Activated naive CD4-positive, alpha-beta T cell treated with anti-CD3 and anti-CD28 coated beads, Interleukin-2, amount 50 U/mL, for 24 hours (primary cell): ENCODE results near the gene PAX5.

Experiments
- H3K27ac Mint-ChIP-seq: one replicate; pipeline ENCODE4 v1.8.0; 2021; ENCODE audit warnings: mild to moderate bottlenecking, mixed read lengths
- H3K27me3 Mint-ChIP-seq: one replicate; pipeline ENCODE4 v1.8.0; 2021; ENCODE audit warnings: mixed read lengths
- H3K36me3 Mint-ChIP-seq: one replicate; pipeline ENCODE4 v1.8.0; 2021; ENCODE audit warnings: mixed read lengths
- H3K4me1 Mint-ChIP-seq: one replicate; pipeline ENCODE4 v1.8.0; 2021; ENCODE audit warnings: mixed read lengths
- H3K4me3 Mint-ChIP-seq: one replicate; pipeline ENCODE4 v1.8.0; 2021; ENCODE audit warnings: mild to moderate bottlenecking, mixed read lengths
- H3K9me3 Mint-ChIP-seq: one replicate; pipeline ENCODE4 v1.8.0; 2021; ENCODE audit warnings: mixed read lengths

The PAX5 gene

GRCh38 chr9:36818242-36818938 is 215.7 kb downstream of the PAX5 start:
- H3K27me3 Mint-ChIP-seq: peaks cover 22% of the 10 kb centered on the region
- peaks cover 4% of the 10 kb centered on the region for H3K4me1 Mint-ChIP-seq
- H3K4me3 Mint-ChIP-seq: no peak overlapping the region
- no peaks in the 10 kb centered on the region for H3K9me3 Mint-ChIP-seq
- peaks cover 1% of the 10 kb centered on the region for H3K36me3 Mint-ChIP-seq
- peak overlapping the region; percentile 75 for H3K27ac Mint-ChIP-seq

GRCh38 chr9:36817160-36817834 is 216.8 kb downstream of the PAX5 start:
- H3K4me3 Mint-ChIP-seq: no peak overlapping the region
- no peak overlapping the region for H3K27ac Mint-ChIP-seq
- H3K9me3 Mint-ChIP-seq: no peaks in the 10 kb centered on the region
- H3K4me1 Mint-ChIP-seq: peaks cover 4% of the 10 kb centered on the region
- H3K36me3 Mint-ChIP-seq: peaks cover 1% of the 10 kb centered on the region
- H3K27me3 Mint-ChIP-seq: peaks cover 22% of the 10 kb centered on the region

GRCh38 chr9:36816371-36816770 is 217.7 kb downstream of the PAX5 start:
- H3K27ac Mint-ChIP-seq: no peak overlapping the region
- peaks cover 25% of the 10 kb centered on the region for H3K27me3 Mint-ChIP-seq
- H3K9me3 Mint-ChIP-seq: no peaks in the 10 kb centered on the region
- H3K4me3 Mint-ChIP-seq: no peak overlapping the region
- H3K4me1 Mint-ChIP-seq: peaks cover 4% of the 10 kb centered on the region
- H3K36me3 Mint-ChIP-seq: peaks cover 1% of the 10 kb centered on the region

DNA sequence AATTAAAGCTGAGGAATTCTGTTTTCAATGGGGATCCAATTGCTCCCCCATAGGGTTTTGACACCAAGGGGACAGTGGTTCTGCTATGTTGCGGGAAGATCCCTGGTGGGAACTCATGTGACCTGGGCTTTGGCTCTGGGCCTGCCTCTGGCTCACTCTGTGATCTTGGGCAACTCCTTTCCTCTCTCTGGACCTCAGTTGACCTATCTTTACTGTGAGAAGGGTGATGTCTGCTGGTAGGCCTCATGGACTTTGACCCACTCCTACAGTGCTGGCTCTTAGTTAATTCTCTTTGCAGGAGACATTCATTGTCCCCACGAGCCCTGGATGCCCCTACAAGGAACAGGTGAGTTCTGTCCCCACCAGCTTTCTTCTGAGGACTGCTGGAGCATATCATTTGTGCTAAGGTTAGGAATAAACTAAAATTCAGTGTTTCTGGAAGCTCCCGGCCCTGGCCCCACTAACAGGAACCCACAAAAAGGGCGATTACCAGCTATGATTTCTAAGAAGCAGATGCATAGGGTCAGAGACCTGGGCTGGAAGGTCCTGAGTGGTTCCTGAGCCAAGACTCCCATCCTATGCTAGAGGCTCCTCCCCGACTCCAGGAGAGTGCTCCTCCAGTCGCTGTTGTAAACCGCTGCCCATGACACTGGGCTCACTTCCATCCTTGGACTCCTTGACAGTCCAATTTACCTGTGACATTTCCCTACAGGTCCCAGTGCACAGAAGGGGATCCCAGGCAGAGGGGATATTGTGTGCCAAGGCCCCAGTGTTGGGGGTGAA is 218.3 kb downstream of the PAX5 start:
- Mint-ChIP-seq H3K4me1 (peaks cover 4% of the 10 kb centered on the region), H3K9me3 (no peaks in the 10 kb centered on the region), H3K36me3 (peaks cover 1% of the 10 kb centered on the region), H3K4me3 (no peak overlapping the region), H3K27ac (no peak overlapping the region), H3K27me3 (peaks cover 25% of the 10 kb centered on the region)

- no peak overlapping the region for H3K27ac Mint-ChIP-seq
- H3K36me3 Mint-ChIP-seq: peaks cover 1% of the 10 kb centered on the region
- H3K27me3 Mint-ChIP-seq: peaks cover 23% of the 10 kb centered on the region
- H3K4me3 Mint-ChIP-seq: no peak overlapping the region
- H3K9me3 Mint-ChIP-seq: no peaks in the 10 kb centered on the region
- peaks cover 4% of the 10 kb centered on the region for H3K4me1 Mint-ChIP-seq
Observed at GRCh38 chr9:36815023-36815422, 219.0 kb downstream of the PAX5 start.

DNA sequence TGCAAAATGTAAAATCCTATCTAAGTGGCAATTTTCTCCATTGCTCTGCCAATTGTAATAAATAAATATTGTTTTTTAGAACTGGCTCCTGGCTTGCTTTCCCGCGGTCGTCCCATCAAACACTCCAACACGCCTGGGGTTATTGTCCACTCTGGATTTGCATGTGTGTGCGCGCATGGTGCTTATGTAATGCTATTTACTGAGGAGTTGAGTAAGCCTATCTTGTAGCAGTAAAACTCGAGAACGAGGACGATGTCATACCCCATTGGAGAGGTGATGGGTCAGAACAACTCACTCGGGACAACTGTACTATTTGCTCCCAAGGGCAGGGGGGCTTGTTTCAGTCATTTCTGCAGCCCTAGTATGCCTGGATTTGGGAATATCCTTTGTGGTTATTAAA is 220.9 kb downstream of the PAX5 start:
- H3K4me3 Mint-ChIP-seq: no peak overlapping the region
- no peaks in the 10 kb centered on the region for H3K9me3 Mint-ChIP-seq
- no peaks in the 10 kb centered on the region for H3K4me1 Mint-ChIP-seq
- peaks cover 16% of the 10 kb centered on the region for H3K27me3 Mint-ChIP-seq
- H3K36me3 Mint-ChIP-seq: no peaks in the 10 kb centered on the region
- no peak overlapping the region for H3K27ac Mint-ChIP-seq

GRCh38 chr9:36812556-36812955 is 221.5 kb downstream of the PAX5 start:
- no peak overlapping the region for H3K4me3 Mint-ChIP-seq
- no peaks in the 10 kb centered on the region for H3K4me1 Mint-ChIP-seq
- no peak overlapping the region for H3K27ac Mint-ChIP-seq
- peaks cover 13% of the 10 kb centered on the region for H3K27me3 Mint-ChIP-seq
- H3K9me3 Mint-ChIP-seq: no peaks in the 10 kb centered on the region
- no peaks in the 10 kb centered on the region for H3K36me3 Mint-ChIP-seq

- Mint-ChIP-seq H3K4me1 (no peaks in the 10 kb centered on the region), H3K27ac (no peak overlapping the region), H3K9me3 (no peaks in the 10 kb centered on the region), H3K36me3 (no peaks in the 10 kb centered on the region), H3K27me3 (peaks cover 3% of the 10 kb centered on the region), H3K4me3 (no peak overlapping the region)
Observed at GRCh38 chr9:36808251-36808650, 225.8 kb downstream of the PAX5 start.

- H3K36me3 Mint-ChIP-seq: no peaks in the 10 kb centered on the region
- no peak overlapping the region for H3K4me3 Mint-ChIP-seq
- H3K4me1 Mint-ChIP-seq: no peaks in the 10 kb centered on the region
- no peak overlapping the region for H3K27ac Mint-ChIP-seq
- H3K9me3 Mint-ChIP-seq: no peaks in the 10 kb centered on the region
- peaks cover 4% of the 10 kb centered on the region for H3K27me3 Mint-ChIP-seq
Observed at GRCh38 chr9:36803961-36804360, 230.1 kb downstream of the PAX5 start.

GRCh38 chr9:36802201-36802920 is 231.7 kb downstream of the PAX5 start:
- peaks cover 4% of the 10 kb centered on the region for H3K27me3 Mint-ChIP-seq
- H3K27ac Mint-ChIP-seq: no peak overlapping the region
- H3K9me3 Mint-ChIP-seq: no peaks in the 10 kb centered on the region
- H3K4me3 Mint-ChIP-seq: no peak overlapping the region
- H3K36me3 Mint-ChIP-seq: no peaks in the 10 kb centered on the region
- H3K4me1 Mint-ChIP-seq: no peaks in the 10 kb centered on the region

- Mint-ChIP-seq H3K27ac (no peak overlapping the region), H3K36me3 (no peaks in the 10 kb centered on the region), H3K4me1 (no peaks in the 10 kb centered on the region), H3K27me3 (peaks cover 4% of the 10 kb centered on the region), H3K4me3 (no peak overlapping the region), H3K9me3 (no peaks in the 10 kb centered on the region)
Observed at GRCh38 chr9:36800455-36800854, 233.6 kb downstream of the PAX5 start.

- H3K27me3 Mint-ChIP-seq: peaks cover 4% of the 10 kb centered on the region
- H3K9me3 Mint-ChIP-seq: no peaks in the 10 kb centered on the region
- H3K4me3 Mint-ChIP-seq: no peak overlapping the region
- no peaks in the 10 kb centered on the region for H3K36me3 Mint-ChIP-seq
- no peak overlapping the region for H3K27ac Mint-ChIP-seq
- H3K4me1 Mint-ChIP-seq: no peaks in the 10 kb centered on the region
Observed at GRCh38 chr9:36798350-36799065, 235.6 kb downstream of the PAX5 start.

DNA sequence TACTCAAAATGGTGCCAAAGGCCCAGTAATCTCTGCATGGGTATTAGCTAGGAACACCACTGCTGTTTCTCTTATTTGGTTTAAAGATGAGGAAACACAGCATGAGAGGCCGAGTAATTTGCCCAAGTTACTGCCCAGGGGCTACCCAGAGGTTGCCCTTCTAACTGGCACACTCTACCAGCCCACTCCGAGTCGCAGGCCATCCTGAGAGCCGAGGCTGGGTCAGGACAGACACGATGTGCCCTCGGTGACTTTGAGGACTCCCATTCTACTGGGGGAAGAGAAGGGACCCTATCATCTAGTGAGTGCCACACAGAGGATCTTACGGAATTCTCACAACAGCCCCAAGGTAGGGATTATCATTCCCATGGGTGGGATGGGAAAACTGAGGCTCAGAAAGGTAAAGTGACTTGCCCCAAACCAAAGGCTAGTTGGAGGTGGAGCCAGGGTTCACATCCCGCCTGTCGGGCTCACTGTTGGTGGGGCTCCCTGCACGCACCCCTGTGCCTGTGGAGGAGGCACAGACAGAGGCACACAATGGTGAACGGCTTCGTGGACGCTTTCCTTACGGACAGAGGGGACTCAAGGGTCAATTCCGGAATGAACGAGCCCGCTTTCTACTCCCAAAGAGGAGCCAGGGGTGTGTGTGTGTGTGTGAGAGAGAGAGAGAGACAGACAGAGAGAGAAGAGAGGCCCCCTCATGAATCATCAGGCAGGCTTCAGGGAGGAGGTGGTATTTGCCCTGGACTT is 236.4 kb downstream of the PAX5 start:
- Mint-ChIP-seq H3K4me1 (no peaks in the 10 kb centered on the region), H3K27me3 (peaks cover 4% of the 10 kb centered on the region), H3K36me3 (peaks cover 4% of the 10 kb centered on the region)

GRCh38 chr9:36796671-36797419 is 237.2 kb downstream of the PAX5 start:
- H3K27ac Mint-ChIP-seq: no peak overlapping the region
- H3K9me3 Mint-ChIP-seq: peaks cover 2% of the 10 kb centered on the region

More for the DNA sequence above, 236.4 kb downstream of the PAX5 start:
- H3K9me3 Mint-ChIP-seq: no peaks in the 10 kb centered on the region
- H3K4me3 Mint-ChIP-seq: no peak overlapping the region
- no peak overlapping the region for H3K27ac Mint-ChIP-seq

More at GRCh38 chr9:36796671-36797419, 237.2 kb downstream of the PAX5 start:
- Mint-ChIP-seq H3K36me3 (peaks cover 4% of the 10 kb centered on the region), H3K4me1 (no peaks in the 10 kb centered on the region), H3K4me3 (no peak overlapping the region), H3K27me3 (peaks cover 4% of the 10 kb centered on the region)
